Activated CD4-positive, alpha-beta T cell treated with anti-CD3 and anti-CD28 coated beads for 4 hours (primary cell): ENCODE data around the gene GLI3.

ENCODE experiments used
- DNase-seq, 2 donors: peaks; one replicate each; pipeline ENCODE4 v3.0.0-alpha.2; 2020

The GLI3 gene

GRCh38 chr7:42168512-42168911 is 68.5 kb downstream of the GLI3 start:
- no peak for DNase-seq

- DNase-seq, result no peak
These were observed 69.3 kb downstream of the GLI3 start for GRCh38 chr7:42167631-42168236.

- DNase-seq, result no peak
These were observed 69.8 kb downstream of the GLI3 start for GRCh38 chr7:42167206-42167605.

GRCh38 chr7:42164881-42165428 is 72.1 kb downstream of the GLI3 start:
- no peak for DNase-seq

GRCh38 chr7:42162560-42163325 is 74.3 kb downstream of the GLI3 start:
- no peak for DNase-seq

GRCh38 chr7:42161719-42162118 is 75.3 kb downstream of the GLI3 start:
- no peak for DNase-seq

GRCh38 chr7:42161110-42161509 is 75.9 kb downstream of the GLI3 start:
- DNase-seq, result no peak

GRCh38 chr7:42159130-42159529 is 77.9 kb downstream of the GLI3 start:
- DNase-seq, result no peak

GRCh38 chr7:42156967-42157721 is 79.9 kb downstream of the GLI3 start:
- no peak for DNase-seq

GRCh38 chr7:42156291-42156865 is 80.6 kb downstream of the GLI3 start:
- no peak for DNase-seq

GRCh38 chr7:42155584-42156290 is 81.3 kb downstream of the GLI3 start:
- DNase-seq, result no peak

GRCh38 chr7:42154173-42154572 is 82.8 kb downstream of the GLI3 start:
- DNase-seq, result no peak

GRCh38 chr7:42152329-42153205 is 84.4 kb downstream of the GLI3 start:
- no peak for DNase-seq

GRCh38 chr7:42151309-42151708 is 85.7 kb downstream of the GLI3 start:
- DNase-seq, result no peak

- no peak for DNase-seq
These were observed 91.5 kb downstream of the GLI3 start for GRCh38 chr7:42145539-42145938.

- DNase-seq, result no peak
These were observed 92.4 kb downstream of the GLI3 start for GRCh38 chr7:42144604-42145003.

- DNase-seq, result no peak
These were observed 93.1 kb downstream of the GLI3 start for GRCh38 chr7:42143711-42144600.

GRCh38 chr7:42142089-42142488 is 94.9 kb downstream of the GLI3 start:
- DNase-seq, result no peak

- no peak for DNase-seq
These were observed 97.3 kb downstream of the GLI3 start for GRCh38 chr7:42139751-42140150.

GRCh38 chr7:42138691-42139090 is 98.3 kb downstream of the GLI3 start:
- DNase-seq, result no peak

- no peak for DNase-seq
These were observed 99.1 kb downstream of the GLI3 start for GRCh38 chr7:42137941-42138340.
